ENCODE data around the gene ST8SIA4. TPM values are rescaled to one million over a fixed set of nuclear protein-coding genes. Genes with fewer than 3 reads are reported as not detected.

The ST8SIA4 gene
- total and polyA plus RNA-seq, 10 of the 15 experiments (the other 5 are each of a cell fraction or from before 2014, with no cell fraction given) = 4.4 to 30.9 (median 19.5) TPM

GRCh38 chr5:100803397-100803796 is 99.7 kb downstream of the ST8SIA4 start:
- WGBS (ENCODE audit: insufficient coverage, insufficient replicate concordance, low lambda C conversion rate, missing lambda C conversion rate) = 58% methylated on average over 2 of the region's 2 CpGs
- no peak overlapping the region for H2AFZ ChIP-seq (ENCODE audit: control insufficient read depth, low read depth, low read length)
- no peak overlapping the region for H3K4me3 ChIP-seq
- ATAC-seq (no peak), FAIRE-seq (no peak), DNase-seq (ENCODE audit: low read depth, low spot score) (no peak)
- no TSS peak for BruUV-seq (replicated peaks)
- H3K27me3 ChIP-seq (replicated peaks in 1 of 2; ENCODE audit: control insufficient read depth in 2 of 2, insufficient read depth in 2 of 2, low read length in 1 of 2) = no peaks in the 10 kb centered on the region
- no peak overlapping the region for H3K9ac ChIP-seq (ENCODE audit: control insufficient read depth, insufficient read depth, low read length)
- no peaks in the 10 kb centered on the region for H3K4me1 ChIP-seq (ENCODE audit: control insufficient read depth, insufficient read depth, low read length)
- in situ Hi-C loops (cut with MboI) = no loop called here
- H3K79me2 ChIP-seq (ENCODE audit: control insufficient read depth, insufficient read depth, low read length) = no peaks in the 10 kb centered on the region
- POLR2A ChIA-PET = interaction anchor here (1.4 kb wide), 1 partner anchor 15 kb away, joined by 5 read pairs; no protein-coding TSS in a partner anchor
- RAD21 ChIA-PET (ENCODE audit: unreplicated experiment) = interaction anchor here (1.1 kb wide), 1 partner anchor 15 kb away, joined by 3 read pairs; no protein-coding TSS in a partner anchor
- H3K27ac ChIP-seq (ENCODE audit: control insufficient read depth, insufficient read depth) = no peak overlapping the region
- H3K36me3 ChIP-seq (ENCODE audit: control insufficient read depth in 2 of 2, insufficient read depth in 2 of 2, low read length in 1 of 2) = no peaks in the 10 kb centered on the region
- SMC1A ChIA-PET (ENCODE audit: uncharacterized antibody, unreplicated experiment) = interaction anchor here (0.6 to 2.5 kb wide), 9 partner anchors 10 to 224 kb away, joined by 3 to 11 read pairs (median 3); no protein-coding TSS in a partner anchor
- intact Hi-C loops (cut with micrococcal nuclease; ENCODE audit: unreplicated experiment) = no loop called here
- no peaks in the 10 kb centered on the region for H4K20me1 ChIP-seq (ENCODE audit: control insufficient read depth, insufficient read depth)
- CTCF ChIA-PET = interaction anchor here (1.0 to 1.7 kb wide), 2 partner anchors 16 to 586 kb away, joined by 3 to 6 read pairs; no protein-coding TSS in a partner anchor
- no peak overlapping the region for H3K4me2 ChIP-seq (ENCODE audit: control insufficient read depth, insufficient read depth)
- H3K9me3 ChIP-seq (replicated peaks; ENCODE audit: control insufficient read depth, insufficient read depth, low read length) = peaks cover 6% of the 10 kb centered on the region; the same call in 2 of the 3 replicates
- no peak for TF ChIP-seq STAT3 (IDR thresholded peaks at IDR 0.05; ENCODE audit: low read depth, low read length)
- TF ChIP-seq E2F4 (IDR thresholded peaks at IDR 0.05; ENCODE audit: low read depth, low read length) = no peak
- TF ChIP-seq ZNF207 (IDR thresholded peaks at IDR 0.05; ENCODE audit: borderline replicate concordance) = no peak
- no peak for TF ChIP-seq ZNF687 (IDR thresholded peaks at IDR 0.05)
- TF ChIP-seq NFIC (IDR thresholded peaks at IDR 0.05; ENCODE audit: low read depth, low read length) = no peak
- no peak for TF ChIP-seq MTA2 (IDR thresholded peaks at IDR 0.05; ENCODE audit: low read depth)
- no peak for TF ChIP-seq ELK1 (IDR thresholded peaks at IDR 0.05; ENCODE audit: low read depth, low read length)
- TF ChIP-seq FOS (IDR thresholded peaks at IDR 0.05; ENCODE audit: borderline replicate concordance, extremely low read depth, insufficient read length) = no peak
- no peak for TF ChIP-seq POLR2A (IDR thresholded peaks at IDR 0.05; ENCODE audit: low read depth, low read length)
- TF ChIP-seq ZBTB11 (CRISPR knock-in tag; IDR thresholded peaks at IDR 0.05) = no peak
- no peak for TF ChIP-seq ZBTB33 (IDR thresholded peaks at IDR 0.05)
- no peak for TF ChIP-seq YBX1 (IDR thresholded peaks at IDR 0.05)
- TF ChIP-seq KLF5 (IDR thresholded peaks at IDR 0.05; ENCODE audit: partially characterized antibody) = no peak

Measured in GM12878 (cell line).